OCI-LY7 (cell line): Measurements from ENCODE around the gene CORO7. TPM values are rescaled to one million over a fixed set of nuclear protein-coding genes. Genes with fewer than 3 reads are reported as not detected.

Source experiments
- BruUV-seq: library from RNA; stranded (reverse); fragments of 400-500 nt; replicated peaks from 2 replicates; lab custom pipeline; 2021; lab: Mats Ljungman, UMichigan
- CTCF ChIA-PET: fragments of 300-600 bp; sonication (Branson Sonifier 250); formaldehyde crosslinking; loops from one replicate; lab custom pipeline; 2022; ENCODE audit warnings: antibody characterized with exemption; ENCODE audit not compliant: unreplicated experiment; lab: Charles Lee
- POLR2A ChIA-PET: fragments of 300-600 bp; sonication (Branson Sonifier 250); formaldehyde crosslinking; loops from one replicate; lab custom pipeline; 2022; ENCODE audit warnings: antibody characterized with exemption; lab: Charles Lee
- DNase-seq: peaks from one replicate; pipeline ENCODE4 v3.0.0-alpha.2; 2015; ENCODE audit warnings: low spot score
- H2AFZ ChIP-seq: fragments of 200-600 bp; sonication (generic), shearing (Covaris generic); 2 replicates; pipeline ENCODE4 v1.6.1; 2014; ENCODE audit warnings: mild to moderate bottlenecking, antibody characterized with exemption, low read length, moderate library complexity
- H3K27ac ChIP-seq: fragments of 200-600 bp; sonication (generic); 2 replicates; pipeline ENCODE4 v1.5.1; 2014; ENCODE audit warnings: mixed run types, low read depth, mild to moderate bottlenecking, moderate library complexity, low read length, inconsistent platforms; ENCODE audit not compliant: poor library complexity, severe bottlenecking
- H3K36me3 ChIP-seq: fragments of 200-600 bp; sonication (generic); 2 replicates; pipeline ENCODE4 v1.6.1; 2014; ENCODE audit warnings: mild to moderate bottlenecking, antibody characterized with exemption, low read length, moderate library complexity, mixed read lengths; ENCODE audit not compliant: insufficient read depth
- H3K4me1 ChIP-seq: fragments of 200-600 bp; sonication (generic); 2 replicates; pipeline ENCODE4 v1.5.1; 2014; ENCODE audit warnings: mild to moderate bottlenecking, low read length; ENCODE audit not compliant: insufficient read depth, poor library complexity, severe bottlenecking
- H3K4me2 ChIP-seq: fragments of 200-600 bp; sonication (generic); 2 replicates; pipeline ENCODE4 v1.6.1; 2014; ENCODE audit warnings: mild to moderate bottlenecking, low read length
- H3K4me3 ChIP-seq: fragments of 200-600 bp; sonication (generic); 2 replicates; pipeline ENCODE4 v1.5.1; 2014; ENCODE audit warnings: mild to moderate bottlenecking, low read depth, low read length; ENCODE audit not compliant: poor library complexity, severe bottlenecking
- H3K79me2 ChIP-seq: fragments of 200-600 bp; sonication (generic); 2 replicates; pipeline ENCODE4 v1.6.1; 2016; ENCODE audit warnings: low read depth, mild to moderate bottlenecking, low read length, moderate library complexity, mixed read lengths; ENCODE audit not compliant: insufficient read depth
- H3K9me2 ChIP-seq: fragments of 200-600 bp; sonication (generic); 2 replicates; pipeline ENCODE4 v1.6.1; 2016; ENCODE audit warnings: mild to moderate bottlenecking, low read length, mixed read lengths; ENCODE audit not compliant: insufficient read depth
- H3K9me3 ChIP-seq: fragments of 200-600 bp; sonication (generic); 2 replicates; pipeline ENCODE4 v1.6.1; 2014; ENCODE audit warnings: mild to moderate bottlenecking, mixed run types, low read length, mixed read lengths
- H4K20me1 ChIP-seq: fragments of 200-600 bp; sonication (generic); 2 replicates; pipeline ENCODE4 v1.6.1; 2014; ENCODE audit warnings: mild to moderate bottlenecking, antibody characterized with exemption, low read length, moderate library complexity, mixed read lengths; ENCODE audit not compliant: insufficient read depth
- CTCF ChIP-seq: fragments of 200-600 bp; sonication (generic); conservative IDR thresholded peaks from 2 replicates; pipeline ENCODE4 v1.5.1; 2014; ENCODE audit warnings: mild to moderate bottlenecking, antibody characterized with exemption, low read length, moderate library complexity, mixed read lengths
- EZH2phosphoT487 ChIP-seq: fragments of 200-600 bp; sonication (generic); IDR thresholded peaks from 2 replicates; pipeline ENCODE4 v1.6.1; 2018; ENCODE audit warnings: low read depth, borderline replicate concordance, mild to moderate bottlenecking, mixed run types, antibody characterized with exemption, low read length, moderate library complexity, mixed read lengths
- intact Hi-C: fragments of 100-400 bp; cut with micrococcal nuclease; formaldehyde crosslinking; loops from one replicate; pipeline ENCODE4 v1.10.0; 2022; ENCODE audit not compliant: unreplicated experiment
- total RNA-seq, 2 experiments: library from RNA; depleted of rRNA in 1 of 2; stranded (reverse); fragments of >200 nt in 1 of 2; shearing (Covaris generic) in 1 of 2; gene quantifications; 2 replicates each; pipeline ENCODE4 v1.2.3, GENCODE V29; 2014 to 2022

The CORO7 gene
- total RNA-seq, 2 experiments from 2014 or later = 77.2 to 112 TPM

DNA sequence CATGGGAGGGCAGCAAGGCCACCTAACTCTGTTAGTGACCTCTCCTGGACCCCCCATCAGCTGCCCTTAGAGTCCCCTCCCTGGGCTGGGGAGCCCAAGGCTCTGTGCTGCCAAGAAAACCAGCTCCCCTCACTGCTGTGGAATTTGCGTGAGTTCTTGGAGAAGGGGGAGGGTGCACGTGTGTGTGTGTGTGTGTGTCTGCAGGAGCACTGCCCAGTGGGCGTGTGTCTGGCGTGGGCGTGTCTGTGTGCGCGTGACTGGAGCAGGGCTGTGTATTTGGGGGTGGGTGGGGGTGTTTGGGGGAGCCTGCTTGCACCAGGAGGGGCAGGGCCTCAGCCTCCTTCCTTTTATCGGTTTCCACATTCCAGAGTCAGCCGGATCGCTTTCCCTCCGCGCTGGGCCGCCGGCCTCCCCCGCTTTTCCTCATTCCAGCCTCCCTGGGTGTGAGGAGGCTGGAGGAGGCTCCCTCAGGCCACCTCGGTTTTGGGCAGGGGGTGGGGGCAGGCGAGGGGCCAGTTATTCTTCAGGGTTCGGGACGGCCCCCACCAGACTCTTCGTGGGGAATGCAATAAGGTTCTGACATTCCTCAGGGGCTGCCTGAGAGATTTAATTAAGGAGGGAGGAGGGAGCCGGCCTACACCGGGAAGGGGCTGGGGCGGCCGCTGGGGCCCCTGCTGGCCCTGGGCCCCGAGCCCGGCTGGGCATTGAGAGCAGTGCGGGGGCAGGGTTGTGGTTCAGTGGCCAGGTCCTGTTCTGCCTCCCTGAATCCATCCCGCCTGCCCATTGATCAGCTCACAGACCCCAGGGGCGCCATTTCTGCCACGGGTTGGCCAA is 42.3 kb downstream of the CORO7 start:
- Histone ChIP-seq H3K4me2 (no peak overlapping the region), H3K4me1 (peaks cover 22% of the 10 kb centered on the region), H4K20me1 (peaks cover 6% of the 10 kb centered on the region; the same call in 1 of the 2 replicates), H3K9me3 (no peaks in the 10 kb centered on the region), H3K9me2 (no peaks in the 10 kb centered on the region), H3K27ac (no peak overlapping the region), H3K4me3 (no peak overlapping the region), H3K36me3 (no peaks in the 10 kb centered on the region), H2AFZ (no peak overlapping the region), H3K79me2 (no peaks in the 10 kb centered on the region)
- ChIA-PET POLR2A (no interaction called here), CTCF (no interaction called here)
- no peak for DNase-seq
- TF ChIP-seq CTCF (no peak), EZH2phosphoT487 (no peak)
- intact Hi-C loops = no loop called here
- BruUV-seq = no TSS peak

GRCh38 chr16:4373356-4373908 is 43.0 kb downstream of the CORO7 start:
- TF ChIP-seq CTCF (no peak), EZH2phosphoT487 (no peak)
- Histone ChIP-seq H3K4me1 (peaks cover 22% of the 10 kb centered on the region), H3K4me2 (no peak overlapping the region), H3K4me3 (no peak overlapping the region), H3K36me3 (no peaks in the 10 kb centered on the region), H3K79me2 (no peaks in the 10 kb centered on the region), H2AFZ (no peak overlapping the region), H4K20me1 (peaks cover 6% of the 10 kb centered on the region; the same call in 1 of the 2 replicates), H3K9me2 (no peaks in the 10 kb centered on the region), H3K27ac (no peak overlapping the region), H3K9me3 (no peaks in the 10 kb centered on the region)
- no peak for DNase-seq
- intact Hi-C loops = no loop called here
- ChIA-PET POLR2A (no interaction called here), CTCF (no interaction called here)
- no TSS peak for BruUV-seq
